Trophoblast cell (in vitro differentiated cells and primary cell): ENCODE measurements around the gene MYH15.

Source experiments
- DNase-seq, 2 donors: peaks; one replicate each; pipeline ENCODE4 v3.0.0-alpha.2; 2016
- H2AFZ ChIP-seq: 2 replicates; pipeline ENCODE4 v1.6.1; 2013; ENCODE audit warnings: low read length, moderate library complexity, mild to moderate bottlenecking; ENCODE audit not compliant: insufficient read depth, poor library complexity
- H2AK5ac ChIP-seq: 2 replicates; pipeline ENCODE4 v1.6.1; 2013; ENCODE audit warnings: mild to moderate bottlenecking, low read length
- H2BK120ac ChIP-seq: 2 replicates; pipeline ENCODE4 v1.6.1; 2013; ENCODE audit warnings: low read length, mild to moderate bottlenecking, moderate library complexity; ENCODE audit not compliant: insufficient read depth, poor library complexity
- H2BK12ac ChIP-seq: 2 replicates; pipeline ENCODE4 v1.6.1; 2013; ENCODE audit warnings: mild to moderate bottlenecking, low read length, moderate library complexity
- H2BK5ac ChIP-seq: 2 replicates; pipeline ENCODE4 v1.6.1; 2013; ENCODE audit warnings: low read length, low read depth, moderate library complexity, mild to moderate bottlenecking; ENCODE audit not compliant: poor library complexity
- H3K14ac ChIP-seq: 2 replicates; pipeline ENCODE4 v1.6.1; 2013; ENCODE audit warnings: mild to moderate bottlenecking, low read length
- H3K18ac ChIP-seq: 2 replicates; pipeline ENCODE4 v1.6.1; 2013; ENCODE audit warnings: mild to moderate bottlenecking, low read length
- H3K23ac ChIP-seq: 2 replicates; pipeline ENCODE4 v1.6.1; 2013; ENCODE audit warnings: low read length
- H3K27ac ChIP-seq: 2 replicates; pipeline ENCODE4 v1.5.1; 2013; ENCODE audit warnings: low read depth, mild to moderate bottlenecking, inconsistent platforms, low read length, moderate library complexity
- H3K27me3 ChIP-seq: 2 replicates; pipeline ENCODE4 v1.6.1; 2013; ENCODE audit warnings: inconsistent platforms, mild to moderate bottlenecking, low read length, moderate library complexity; ENCODE audit not compliant: insufficient read depth
- H3K36me3 ChIP-seq, 2 experiments: 1 replicate in 1 of 2; 2 replicates in 1 of 2; pipeline ENCODE4 v1.6.1; 2013; ENCODE audit warnings: low read length in 2 of 2, mild to moderate bottlenecking in 2 of 2, moderate library complexity in 1 of 2; ENCODE audit not compliant: insufficient read depth in 2 of 2, control insufficient read depth in 1 of 2
- H3K4ac ChIP-seq: 2 replicates; pipeline ENCODE4 v1.6.1; 2013; ENCODE audit warnings: low read depth, mild to moderate bottlenecking, low read length, moderate library complexity
- H3K4me1 ChIP-seq, 2 experiments: 1 replicate in 1 of 2; 2 replicates in 1 of 2; pipeline ENCODE4 v1.6.1; 2013; ENCODE audit warnings: low read length in 2 of 2, mild to moderate bottlenecking in 2 of 2, moderate library complexity in 1 of 2; ENCODE audit not compliant: insufficient read depth in 2 of 2, control insufficient read depth in 1 of 2
- H3K4me2 ChIP-seq: 2 replicates; pipeline ENCODE4 v1.6.1; 2013; ENCODE audit warnings: inconsistent platforms, mild to moderate bottlenecking, low read length, moderate library complexity
- H3K4me3 ChIP-seq: 2 replicates; pipeline ENCODE4 v1.5.1; 2013; ENCODE audit warnings: mild to moderate bottlenecking, low read depth, low read length, inconsistent platforms
- H3K79me1 ChIP-seq: one replicate; pipeline ENCODE4 v1.6.1; 2013; ENCODE audit warnings: low read length
- H3K79me2 ChIP-seq: 2 replicates; pipeline ENCODE4 v1.6.1; 2013; ENCODE audit warnings: low read length, mild to moderate bottlenecking; ENCODE audit not compliant: control insufficient read depth, insufficient read depth, poor library complexity
- H3K9ac ChIP-seq: 2 replicates; pipeline ENCODE4 v1.6.1; 2013; ENCODE audit warnings: mild to moderate bottlenecking, low read length
- H3K9me3 ChIP-seq: 2 replicates; pipeline ENCODE4 v1.6.1; 2013; ENCODE audit warnings: low read depth, mild to moderate bottlenecking, control low read depth, inconsistent platforms, low read length; ENCODE audit not compliant: insufficient read depth
- H4K12ac ChIP-seq: 2 replicates; pipeline ENCODE4 v1.6.1; 2013; ENCODE audit warnings: low read depth, mild to moderate bottlenecking, low read length, moderate library complexity
- H4K8ac ChIP-seq: 2 replicates; pipeline ENCODE4 v1.6.1; 2013; ENCODE audit warnings: low read depth, mild to moderate bottlenecking, low read length, moderate library complexity
- H4K91ac ChIP-seq: one replicate; pipeline ENCODE4 v1.6.1; 2013; ENCODE audit warnings: low read depth, mild to moderate bottlenecking, low read length, moderate library complexity
- WGBS: extraction: QIAGEN DNeasy Blood & Tissue Kit; methylation state at CpG from one replicate; pipeline ENCODE4 v1.1.7; 2013; ENCODE audit warnings: missing lambda C conversion rate; ENCODE audit not compliant: insufficient read length, insufficient coverage; ENCODE audit errors: extremely low coverage; 5-methylcytosine and 5-hydroxymethylcytosine counted together

Gene MYH15

DNA sequence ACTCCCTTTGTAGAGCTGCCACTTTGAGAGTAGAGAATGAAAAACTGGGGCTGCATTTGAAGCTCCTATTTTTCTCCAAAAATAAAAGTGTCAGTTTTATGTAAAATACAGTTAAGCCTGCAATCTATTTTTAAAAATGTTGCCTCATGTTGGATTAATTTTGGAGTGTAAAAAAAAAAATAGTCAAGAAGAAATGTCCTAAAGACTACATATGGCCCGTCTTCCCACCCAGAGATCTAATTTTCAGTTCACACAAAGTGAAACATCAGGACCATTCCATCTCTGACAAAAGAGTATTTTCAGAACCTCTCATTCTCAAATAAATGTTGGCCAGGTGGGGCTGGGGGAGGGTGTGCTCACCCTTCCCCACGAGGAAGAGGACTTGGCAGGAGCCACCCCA is 151.4 kb downstream of the MYH15 start:
- Histone ChIP-seq H4K8ac (no peak overlapping the region), H3K23ac (no peak overlapping the region)

GRCh38 chr3:108357042-108357441 is 153.4 kb downstream of the MYH15 start:
- H2AFZ ChIP-seq = no peak overlapping the region
- no peaks in the 10 kb centered on the region for H3K79me1 ChIP-seq
- no peak overlapping the region for H4K8ac ChIP-seq
- no peaks in the 10 kb centered on the region for H3K4me1 ChIP-seq
- no peaks in the 10 kb centered on the region for H3K27me3 ChIP-seq
- H3K9me3 ChIP-seq = no peaks in the 10 kb centered on the region
- no peaks in the 10 kb centered on the region for H3K79me2 ChIP-seq
- no peaks in the 10 kb centered on the region for H3K36me3 ChIP-seq
- H2AK5ac ChIP-seq = no peak overlapping the region
- no peak overlapping the region for H2BK5ac ChIP-seq
- no peak for DNase-seq
- H4K12ac ChIP-seq = no peak overlapping the region
- H3K4me2 ChIP-seq = no peak overlapping the region
- H3K9ac ChIP-seq = no peak overlapping the region
- H3K27ac ChIP-seq = no peak overlapping the region
- no peak overlapping the region for H4K91ac ChIP-seq
- H2BK120ac ChIP-seq = no peak overlapping the region
- H3K23ac ChIP-seq = no peak overlapping the region
- no peak overlapping the region for H3K14ac ChIP-seq
- H3K4me3 ChIP-seq = no peak overlapping the region
- no CpG with 5 or more reads among the region's 2 CpGs for WGBS
- no peak overlapping the region for H3K18ac ChIP-seq
- H2BK12ac ChIP-seq = no peak overlapping the region
- H3K4ac ChIP-seq = no peak overlapping the region

More for the DNA sequence above, 151.4 kb downstream of the MYH15 start:
- H3K79me1 ChIP-seq = no peaks in the 10 kb centered on the region
- H2AFZ ChIP-seq = no peak overlapping the region
- H3K14ac ChIP-seq = no peak overlapping the region
- no peaks in the 10 kb centered on the region for H3K79me2 ChIP-seq
- H3K4me2 ChIP-seq = no peak overlapping the region
- H2BK120ac ChIP-seq = no peak overlapping the region
- H3K9me3 ChIP-seq = no peaks in the 10 kb centered on the region
- whole genome bisulfite sequencing = no CpG with 5 or more reads among the region's 2 CpGs
- no peak overlapping the region for H3K4ac ChIP-seq
- H3K4me1 ChIP-seq = no peaks in the 10 kb centered on the region
- H3K18ac ChIP-seq = no peak overlapping the region
- H3K9ac ChIP-seq = no peak overlapping the region
- no peak overlapping the region for H4K12ac ChIP-seq
- DNase-seq = no peak
- no peaks in the 10 kb centered on the region for H3K36me3 ChIP-seq
- H3K27me3 ChIP-seq = no peaks in the 10 kb centered on the region
- H4K91ac ChIP-seq = no peak overlapping the region
- no peak overlapping the region for H3K27ac ChIP-seq
- H2BK12ac ChIP-seq = no peak overlapping the region
- no peak overlapping the region for H2BK5ac ChIP-seq
- H3K4me3 ChIP-seq = no peak overlapping the region
- no peak overlapping the region for H2AK5ac ChIP-seq

GRCh38 chr3:108354562-108354961 is 155.8 kb downstream of the MYH15 start:
- H2AFZ ChIP-seq = no peak overlapping the region
- no peak for DNase-seq
- H3K4me2 ChIP-seq = no peak overlapping the region
- H2AK5ac ChIP-seq = no peak overlapping the region
- H3K79me2 ChIP-seq = no peaks in the 10 kb centered on the region
- H2BK5ac ChIP-seq = no peak overlapping the region
- no peak overlapping the region for H2BK120ac ChIP-seq
- no peak overlapping the region for H3K14ac ChIP-seq
- no peak overlapping the region for H3K18ac ChIP-seq
- H3K4ac ChIP-seq = no peak overlapping the region
- H3K9me3 ChIP-seq = no peaks in the 10 kb centered on the region
- H4K91ac ChIP-seq = no peak overlapping the region
- H3K4me3 ChIP-seq = no peak overlapping the region
- H3K27me3 ChIP-seq = no peaks in the 10 kb centered on the region
- no peak overlapping the region for H2BK12ac ChIP-seq
- H3K9ac ChIP-seq = no peak overlapping the region
- no peak overlapping the region for H3K27ac ChIP-seq
- no peaks in the 10 kb centered on the region for H3K36me3 ChIP-seq
- H3K23ac ChIP-seq = no peak overlapping the region
- H3K79me1 ChIP-seq = no peaks in the 10 kb centered on the region
- no CpG with 5 or more reads among the region's 1 CpG for WGBS
- no peaks in the 10 kb centered on the region for H3K4me1 ChIP-seq
- no peak overlapping the region for H4K12ac ChIP-seq
- H4K8ac ChIP-seq = no peak overlapping the region

DNA sequence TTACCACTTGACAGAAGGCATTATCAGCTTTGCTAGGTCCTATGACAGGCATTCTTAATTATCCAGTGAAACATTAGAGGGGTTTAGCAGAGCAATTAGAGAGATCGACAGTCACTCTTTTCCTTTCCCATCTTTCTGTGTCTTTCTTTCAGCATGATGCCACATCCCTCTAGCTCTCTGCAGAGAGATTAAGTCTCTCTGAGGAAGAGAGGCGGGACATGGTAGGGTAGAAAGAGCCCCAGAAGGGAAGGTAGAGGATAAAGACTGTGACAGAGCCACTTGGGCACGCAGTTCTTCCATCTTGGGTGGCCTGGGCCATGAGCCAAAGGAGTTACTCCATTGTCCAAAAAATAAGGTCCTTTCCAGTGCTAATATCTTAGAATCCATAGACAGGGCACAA is 158.2 kb downstream of the MYH15 start:
- Histone ChIP-seq H2BK5ac (no peak overlapping the region), H4K12ac (no peak overlapping the region), H3K79me2 (no peaks in the 10 kb centered on the region), H3K27ac (no peak overlapping the region), H2AK5ac (no peak overlapping the region), H2AFZ (no peak overlapping the region), H3K14ac (no peak overlapping the region), H3K23ac (no peak overlapping the region), H3K9ac (no peak overlapping the region), H3K18ac (no peak overlapping the region), H3K9me3 (no peaks in the 10 kb centered on the region), H3K4ac (no peak overlapping the region), H3K4me2 (no peak overlapping the region), H3K79me1 (no peaks in the 10 kb centered on the region), H2BK12ac (no peak overlapping the region), H4K91ac (no peak overlapping the region), H3K27me3 (no peaks in the 10 kb centered on the region), H3K4me3 (no peak overlapping the region), H3K4me1 (no peaks in the 10 kb centered on the region), H3K36me3 (no peaks in the 10 kb centered on the region), H4K8ac (no peak overlapping the region), H2BK120ac (no peak overlapping the region)
- WGBS = no CpG with 5 or more reads among the region's 3 CpGs
- no peak for DNase-seq
